ENCODE data around the gene ADAMTS7.
A peak's percentile ranks its signal among the peaks of the same experiment; 100 is the strongest.
"Not testable (repeated sequence)": the region's sequence is repeated elsewhere in the genome, so short reads cannot be mapped to it uniquely, and the experiment has no call there.

The ADAMTS7 gene, protein sequence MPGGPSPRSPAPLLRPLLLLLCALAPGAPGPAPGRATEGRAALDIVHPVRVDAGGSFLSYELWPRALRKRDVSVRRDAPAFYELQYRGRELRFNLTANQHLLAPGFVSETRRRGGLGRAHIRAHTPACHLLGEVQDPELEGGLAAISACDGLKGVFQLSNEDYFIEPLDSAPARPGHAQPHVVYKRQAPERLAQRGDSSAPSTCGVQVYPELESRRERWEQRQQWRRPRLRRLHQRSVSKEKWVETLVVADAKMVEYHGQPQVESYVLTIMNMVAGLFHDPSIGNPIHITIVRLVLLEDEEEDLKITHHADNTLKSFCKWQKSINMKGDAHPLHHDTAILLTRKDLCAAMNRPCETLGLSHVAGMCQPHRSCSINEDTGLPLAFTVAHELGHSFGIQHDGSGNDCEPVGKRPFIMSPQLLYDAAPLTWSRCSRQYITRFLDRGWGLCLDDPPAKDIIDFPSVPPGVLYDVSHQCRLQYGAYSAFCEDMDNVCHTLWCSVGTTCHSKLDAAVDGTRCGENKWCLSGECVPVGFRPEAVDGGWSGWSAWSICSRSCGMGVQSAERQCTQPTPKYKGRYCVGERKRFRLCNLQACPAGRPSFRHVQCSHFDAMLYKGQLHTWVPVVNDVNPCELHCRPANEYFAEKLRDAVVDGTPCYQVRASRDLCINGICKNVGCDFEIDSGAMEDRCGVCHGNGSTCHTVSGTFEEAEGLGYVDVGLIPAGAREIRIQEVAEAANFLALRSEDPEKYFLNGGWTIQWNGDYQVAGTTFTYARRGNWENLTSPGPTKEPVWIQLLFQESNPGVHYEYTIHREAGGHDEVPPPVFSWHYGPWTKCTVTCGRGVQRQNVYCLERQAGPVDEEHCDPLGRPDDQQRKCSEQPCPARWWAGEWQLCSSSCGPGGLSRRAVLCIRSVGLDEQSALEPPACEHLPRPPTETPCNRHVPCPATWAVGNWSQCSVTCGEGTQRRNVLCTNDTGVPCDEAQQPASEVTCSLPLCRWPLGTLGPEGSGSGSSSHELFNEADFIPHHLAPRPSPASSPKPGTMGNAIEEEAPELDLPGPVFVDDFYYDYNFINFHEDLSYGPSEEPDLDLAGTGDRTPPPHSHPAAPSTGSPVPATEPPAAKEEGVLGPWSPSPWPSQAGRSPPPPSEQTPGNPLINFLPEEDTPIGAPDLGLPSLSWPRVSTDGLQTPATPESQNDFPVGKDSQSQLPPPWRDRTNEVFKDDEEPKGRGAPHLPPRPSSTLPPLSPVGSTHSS (N-terminal part only)

DNA sequence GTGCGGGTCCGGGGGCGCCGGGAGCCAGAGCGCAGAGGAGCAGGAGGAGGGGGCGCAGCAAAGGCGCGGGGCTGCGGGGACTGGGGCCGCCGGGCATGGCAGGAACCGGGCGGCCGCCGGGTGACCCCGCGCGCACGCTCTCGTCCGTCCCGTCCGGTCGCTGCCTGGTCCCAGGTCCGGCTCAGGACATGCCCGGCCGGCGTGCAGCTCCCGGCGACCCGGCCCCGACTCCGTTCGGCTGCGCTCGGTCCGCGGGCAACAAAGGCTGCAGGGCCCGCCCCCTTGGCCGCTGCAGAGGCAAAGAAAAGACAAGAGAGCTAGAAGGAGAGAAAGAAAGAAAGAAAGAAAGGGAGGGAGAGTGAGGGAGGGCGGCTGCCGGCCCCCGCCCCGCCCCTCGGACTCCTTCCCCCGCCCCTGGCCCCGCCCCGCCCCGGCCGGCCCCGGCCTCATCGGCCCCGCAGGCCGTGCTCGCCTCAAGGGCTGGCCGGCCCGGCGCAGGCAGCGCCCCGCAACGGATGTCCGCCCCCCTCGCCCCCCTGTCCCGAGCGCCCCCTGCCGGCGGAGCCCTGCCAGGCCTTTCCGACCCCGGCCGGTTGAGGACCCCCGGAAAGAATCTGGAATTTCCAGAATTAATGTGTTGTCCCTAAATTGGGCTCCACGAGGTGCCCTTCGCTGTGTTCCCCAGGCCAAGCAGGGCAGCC, at the start of gene ADAMTS7:
ADAMTS7 (minus strand) TSS at position 341 of the 701 bp plus-strand sequence; CDS start at position 97, 244 bp downstream.
- peak in 1 of 2 experiments; percentile 40 for DNase-seq

DNA sequence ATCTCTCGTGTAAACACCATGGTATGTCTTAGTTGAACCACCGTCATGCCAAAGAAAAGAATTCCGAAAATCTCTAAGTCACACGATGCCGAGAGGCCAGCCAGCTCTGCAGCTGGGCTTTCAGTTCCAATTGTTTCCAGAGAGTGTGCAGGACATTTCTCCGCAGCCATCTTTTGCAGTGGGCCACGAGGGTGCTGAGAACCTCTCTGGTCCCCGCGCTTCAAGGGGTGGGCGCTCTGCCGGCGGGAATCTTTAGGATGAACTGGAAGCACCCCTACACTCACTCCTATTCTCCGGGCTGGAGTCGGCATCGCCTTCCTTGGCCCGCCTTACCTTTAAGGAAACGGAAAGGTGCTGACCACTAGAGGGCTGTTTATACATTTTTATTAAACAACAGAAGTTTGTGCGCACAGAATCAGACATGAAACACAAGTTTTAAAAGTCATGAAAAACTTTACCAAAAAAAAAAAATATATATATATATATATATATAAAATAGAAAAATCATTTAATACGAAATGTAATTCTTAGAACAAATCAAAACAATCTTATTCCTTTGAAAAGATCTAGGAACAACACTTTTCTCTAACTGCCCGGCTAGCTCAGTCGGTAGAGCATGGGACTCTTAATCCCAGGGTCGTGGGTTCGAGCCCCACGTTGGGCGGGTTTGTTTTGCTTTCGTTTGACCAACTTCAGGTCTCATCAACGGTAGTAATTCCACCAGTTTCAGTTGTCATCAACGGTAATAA, 48.9 kb upstream of the ADAMTS7 start:
- DNase-seq: peak in 1 of 2 experiments; percentile 71

DNA sequence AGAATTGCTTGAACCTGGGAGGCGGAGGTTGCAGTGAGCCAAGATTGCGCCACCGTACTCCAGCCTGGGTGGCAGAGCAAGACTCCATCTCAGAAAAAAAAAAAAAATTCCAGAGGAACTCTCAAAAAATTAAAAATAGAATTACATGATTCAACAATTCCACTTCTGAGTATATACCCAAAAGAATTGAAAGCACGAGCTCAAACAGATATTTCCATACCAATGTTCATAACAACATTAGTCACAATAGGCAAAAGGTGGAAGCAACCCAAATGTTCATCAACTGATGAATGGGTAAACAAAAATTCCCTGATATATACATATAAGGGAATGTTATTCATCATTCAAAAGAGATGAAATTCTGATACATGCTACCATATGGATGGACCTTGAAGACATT, 44.5 kb upstream of the ADAMTS7 start:
- no peak for DNase-seq

DNA sequence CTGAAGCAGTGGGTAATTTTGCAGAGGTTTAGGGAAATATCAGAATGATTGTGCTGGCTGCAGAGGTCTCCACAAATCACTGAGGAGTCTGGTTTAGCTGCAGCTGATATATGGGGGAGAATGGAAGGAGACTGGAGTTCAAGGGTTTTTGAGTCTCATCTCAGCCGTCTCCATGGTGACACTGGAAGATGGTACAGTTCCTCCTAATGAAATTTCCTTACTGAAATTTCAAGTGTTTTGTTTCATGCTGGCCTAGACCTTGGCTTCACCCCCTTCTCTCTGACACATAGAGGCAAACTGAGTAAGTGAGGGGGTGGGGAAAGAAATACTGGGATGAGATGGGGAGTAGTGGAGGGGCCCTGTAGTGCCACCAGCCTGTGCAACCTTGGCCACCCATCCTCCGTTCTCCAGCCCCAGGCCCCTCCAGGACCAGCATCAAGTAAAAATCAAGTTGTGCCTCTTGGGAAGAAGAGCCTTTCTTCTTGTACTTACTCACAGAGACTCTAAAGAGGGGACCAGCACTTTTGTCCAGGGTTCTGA, 43.6 kb upstream of the ADAMTS7 start:
- DNase-seq: no peak

DNA sequence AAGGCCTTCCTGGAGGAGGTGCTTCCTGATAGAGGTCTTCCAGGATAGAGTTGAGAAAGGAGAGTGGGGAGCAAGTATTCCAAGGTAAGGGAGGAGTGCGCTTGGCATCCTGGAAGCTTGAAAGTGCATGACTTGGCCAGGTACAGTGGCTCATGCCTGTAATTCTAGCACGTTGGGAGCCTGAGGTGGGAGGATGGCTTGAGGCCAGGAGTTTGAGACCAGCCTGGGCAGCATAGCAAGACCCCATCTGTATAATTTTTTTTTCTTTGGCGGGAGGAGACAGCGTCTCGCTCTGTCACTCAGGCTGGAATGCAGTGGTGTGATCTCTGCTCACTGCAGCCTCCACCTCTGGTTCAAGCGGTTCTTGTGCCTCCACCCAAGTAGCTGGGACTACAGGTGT, 42.2 kb upstream of the ADAMTS7 start:
- no peak for DNase-seq

DNA sequence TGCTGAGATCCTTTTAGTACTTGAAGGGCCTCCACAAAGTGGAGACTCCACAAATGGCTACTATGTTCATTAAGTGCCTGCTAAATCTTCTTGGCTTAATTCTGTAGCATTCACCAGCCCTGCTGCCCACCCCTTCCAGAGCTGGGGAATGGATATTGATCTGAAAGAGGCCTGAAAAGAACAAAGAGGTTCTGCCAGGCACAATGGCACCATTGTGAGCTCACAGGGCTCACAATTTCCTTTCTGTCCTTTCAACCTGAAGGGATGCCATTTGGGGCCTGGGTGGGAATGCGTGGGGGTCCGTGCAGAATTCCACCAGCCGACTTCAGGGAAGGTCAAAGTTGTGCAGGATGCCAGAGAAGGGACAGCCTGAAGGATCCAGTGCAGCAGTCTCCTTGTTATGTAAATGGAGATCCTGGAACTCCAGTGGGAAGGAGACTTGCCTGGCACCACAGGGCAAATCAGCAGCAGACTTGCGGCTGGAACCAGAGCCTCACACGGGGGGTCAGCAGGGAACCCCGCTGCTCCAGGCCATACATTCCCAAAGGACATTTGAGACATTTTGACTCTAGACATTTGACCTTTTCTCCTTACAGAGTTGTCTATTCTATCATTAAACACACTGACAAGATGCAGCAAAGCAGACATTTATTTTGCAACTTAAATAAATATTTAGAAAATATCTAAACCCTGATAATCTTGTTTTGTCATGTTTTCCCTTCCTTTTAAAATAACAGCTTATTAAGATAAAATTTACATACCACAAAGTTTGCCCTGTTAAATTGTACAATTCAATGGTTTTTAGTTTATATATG, 39.9 kb upstream of the ADAMTS7 start:
- no peak for DNase-seq

DNA sequence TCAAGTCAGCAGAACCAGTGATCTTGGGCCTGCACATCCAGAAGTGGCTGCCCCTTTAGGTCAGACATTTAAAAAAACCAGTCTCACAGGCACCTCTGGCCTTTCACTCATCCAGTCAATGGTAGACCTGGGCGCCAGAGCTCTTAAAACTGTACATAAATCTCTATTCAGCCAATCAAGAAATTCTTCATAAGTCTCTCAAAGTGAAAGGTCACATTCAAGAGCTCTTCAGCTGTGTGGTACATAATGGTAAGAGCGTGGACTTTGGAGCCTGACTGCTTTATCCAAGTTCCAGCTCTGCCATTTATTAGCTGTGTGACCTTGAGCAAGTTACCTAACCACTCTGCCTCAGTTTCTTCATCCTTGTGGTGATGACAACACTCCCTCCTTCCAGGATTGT, 39.1 kb upstream of the ADAMTS7 start:
- DNase-seq: no peak

DNA sequence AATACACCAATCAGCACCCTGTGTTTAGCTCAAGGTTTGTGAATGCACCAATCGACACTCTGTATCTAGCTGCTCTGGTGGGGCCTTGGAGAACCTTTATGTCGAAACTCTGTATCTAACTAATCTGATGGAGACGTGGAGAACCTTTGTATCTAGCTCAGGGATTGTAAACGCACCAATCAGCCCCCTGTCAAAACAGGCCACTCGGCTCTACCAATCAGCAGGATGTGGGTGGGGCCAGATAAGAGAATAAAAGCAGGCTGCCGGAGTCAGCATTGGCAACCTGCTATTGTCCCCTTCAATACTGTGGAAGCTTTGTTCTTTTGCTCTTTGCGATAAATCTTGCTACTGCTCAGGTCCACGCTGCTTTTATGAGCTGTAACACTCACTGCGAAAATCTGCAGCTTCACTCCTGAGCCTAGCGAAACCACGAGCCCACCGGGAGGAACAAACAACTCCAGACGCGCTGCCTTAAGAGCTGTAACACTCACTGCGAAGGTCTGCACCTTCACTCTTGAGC, 36.2 kb upstream of the ADAMTS7 start:
- DNase-seq: not testable (repeated sequence)

DNA sequence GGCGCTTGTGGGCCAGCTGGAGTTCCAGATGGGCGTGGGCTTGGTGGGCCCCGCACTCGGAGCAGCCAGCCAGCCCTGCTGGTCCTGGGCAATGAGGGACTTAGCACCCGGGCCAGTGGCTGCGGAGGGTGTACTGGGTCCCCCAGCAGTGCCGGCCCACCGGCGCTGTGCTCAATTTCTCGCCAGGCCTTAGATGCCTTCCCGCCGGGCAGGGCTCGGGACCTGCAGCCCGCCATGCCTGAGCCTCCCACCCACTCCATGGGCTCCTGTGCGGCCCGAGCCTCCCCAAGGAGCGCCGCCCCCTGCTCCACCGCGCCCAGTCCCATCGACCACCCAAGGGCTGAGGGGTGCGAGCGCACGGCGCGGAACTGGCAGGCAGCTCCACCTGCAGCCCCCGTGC, 35.6 kb upstream of the ADAMTS7 start:
- not testable (repeated sequence) for DNase-seq

DNA sequence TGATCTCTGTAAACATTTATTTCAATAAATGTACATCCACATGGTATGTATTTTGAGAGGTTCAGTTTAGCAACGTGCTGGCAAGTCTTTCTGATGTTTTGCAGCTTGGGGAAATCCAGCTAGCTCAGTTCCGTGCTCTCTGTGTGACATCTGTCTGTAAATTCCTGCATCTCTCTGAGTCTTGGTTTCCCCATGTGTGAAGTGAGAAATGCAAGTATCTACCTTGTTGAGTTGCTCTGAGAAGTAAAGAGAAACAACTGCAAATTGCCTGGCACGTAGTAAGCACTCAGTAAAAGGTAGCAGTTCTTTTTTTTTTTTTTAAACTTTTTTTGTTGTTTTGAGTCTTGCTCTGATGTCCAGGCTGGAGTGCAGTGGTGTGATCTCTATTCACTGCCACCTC, 31.3 kb upstream of the ADAMTS7 start:
- no peak for DNase-seq

DNA sequence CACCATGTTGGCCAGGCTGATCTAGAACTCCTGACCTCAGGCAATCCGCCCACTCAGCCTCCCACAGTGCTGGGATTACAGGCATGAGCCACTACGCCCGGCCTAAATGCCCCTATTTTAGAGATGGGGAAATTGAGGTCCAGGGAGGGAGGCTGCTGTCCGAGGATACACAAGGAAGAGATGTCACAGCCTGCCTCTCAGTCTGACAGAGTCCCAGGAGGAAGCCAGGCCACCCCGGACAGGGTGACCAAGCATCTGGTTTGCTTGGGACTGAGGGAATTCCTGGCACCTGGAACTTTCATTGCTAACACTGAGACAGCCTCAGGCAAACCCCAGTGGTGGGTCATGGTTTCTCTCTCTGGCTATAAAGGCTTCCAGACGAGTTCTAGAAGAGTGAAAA, 30.6 kb upstream of the ADAMTS7 start:
- DNase-seq: no peak

DNA sequence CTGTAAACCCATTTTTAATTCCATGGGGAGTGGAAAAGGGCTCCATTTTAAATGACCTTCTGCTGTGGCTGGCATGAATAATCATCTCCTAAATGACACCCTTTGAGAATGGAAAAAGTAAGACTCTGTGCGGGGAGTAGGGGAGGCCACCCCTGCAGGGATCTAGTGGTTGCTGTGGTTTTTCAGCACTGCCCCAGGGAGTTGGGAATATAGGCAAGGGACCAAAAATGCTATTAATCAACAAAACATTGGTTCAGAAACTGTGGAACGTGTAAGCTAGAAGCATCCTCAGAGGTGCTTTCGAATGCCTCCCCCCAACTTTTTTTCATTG, 30.1 kb upstream of the ADAMTS7 start:
- no peak for DNase-seq

DNA sequence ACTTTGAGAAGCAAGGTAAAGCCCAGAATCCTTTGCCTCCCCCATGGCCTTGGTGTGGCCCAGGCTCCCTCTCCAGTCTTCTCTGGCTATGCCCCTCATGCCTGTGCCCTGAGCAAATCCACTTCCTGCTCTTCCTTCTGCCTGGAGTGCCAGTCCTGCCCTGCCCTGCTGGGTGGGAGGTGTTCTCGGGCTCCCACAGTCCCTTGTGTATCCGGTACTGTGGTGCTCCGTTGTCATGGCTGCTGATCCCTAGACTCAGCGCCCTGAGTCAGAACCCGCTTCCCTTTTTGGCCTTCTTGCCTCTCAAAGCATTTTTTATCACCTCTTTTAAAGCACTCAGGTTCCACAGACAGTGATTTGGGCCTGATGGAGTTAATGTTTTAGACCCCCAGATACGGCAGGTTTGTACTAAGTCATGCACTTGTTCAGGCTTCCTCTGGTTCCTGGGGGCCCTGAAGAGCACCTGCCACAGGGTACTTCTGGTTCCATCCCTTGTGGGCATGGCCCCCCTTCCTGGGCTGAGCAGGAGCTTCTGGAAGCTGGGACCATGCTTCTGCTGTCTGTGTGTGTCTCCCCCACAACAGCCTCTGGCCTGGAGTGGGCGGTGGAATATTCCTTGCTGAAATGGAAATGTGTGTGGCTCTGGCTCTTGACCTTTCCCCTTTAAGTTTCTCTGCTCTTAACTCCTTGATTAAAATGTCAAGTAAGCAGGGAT, 29.6 kb upstream of the ADAMTS7 start:
- DNase-seq: no peak

DNA sequence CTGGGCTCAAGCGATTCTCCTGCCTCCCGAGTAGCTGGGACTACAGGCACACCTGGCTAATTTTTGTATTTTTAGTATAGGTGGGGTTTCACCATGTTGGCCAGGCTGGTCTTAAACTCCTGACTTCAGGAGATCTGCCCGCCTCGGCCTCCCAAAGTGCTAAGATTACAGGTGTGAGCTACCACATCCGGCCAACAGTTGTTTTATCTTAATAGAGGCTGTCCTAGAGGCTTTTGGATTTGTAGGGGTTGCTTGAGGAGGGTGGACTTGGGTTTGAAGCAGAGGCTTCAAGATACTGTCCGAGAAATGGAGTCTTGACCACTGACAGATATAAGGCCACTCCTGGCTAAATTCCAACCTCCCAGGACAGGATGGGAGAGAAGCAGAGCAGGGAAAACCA, 27.9 kb upstream of the ADAMTS7 start:
- DNase-seq: not testable (repeated sequence)

DNA sequence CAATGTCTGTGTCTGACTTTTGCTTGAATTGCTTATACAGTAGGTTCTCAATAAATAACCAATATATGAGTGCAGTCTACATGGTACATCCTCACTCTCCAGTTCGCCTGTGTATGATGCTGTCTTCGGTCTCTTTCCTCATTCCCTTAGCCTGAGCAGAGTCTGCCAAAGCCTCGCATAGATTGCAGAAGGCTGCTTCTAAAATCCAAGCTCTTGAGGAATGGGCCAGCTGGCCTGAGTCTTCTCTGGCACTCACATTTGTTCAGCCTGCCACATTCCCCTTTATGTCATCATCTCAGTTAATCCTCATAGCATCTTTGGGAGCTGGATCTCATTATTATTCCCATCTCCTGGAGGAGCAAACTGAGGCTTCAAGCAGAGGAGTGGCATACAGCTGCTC, 27.2 kb upstream of the ADAMTS7 start:
- DNase-seq: peak in 1 of 2 experiments; percentile 41

DNA sequence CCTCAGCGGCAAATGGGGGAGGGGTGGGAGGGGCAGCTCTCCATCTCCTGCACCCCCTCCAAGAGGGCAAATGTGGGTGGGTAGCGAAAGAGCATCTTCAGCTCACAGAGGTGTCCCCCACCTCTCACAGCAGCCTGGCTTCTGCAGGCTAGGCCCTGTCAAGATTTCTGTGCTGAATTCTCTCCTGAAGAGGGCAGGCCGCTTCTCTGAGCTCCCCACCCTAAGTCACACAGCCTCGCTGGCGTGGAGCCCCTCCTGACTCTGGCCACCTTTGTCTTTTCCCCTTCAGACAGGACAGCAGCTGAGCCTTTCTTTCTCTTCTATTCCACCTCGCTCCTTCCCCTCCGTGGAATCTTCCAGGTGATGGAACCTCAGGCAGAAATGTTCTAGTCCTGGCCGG, 26.3 kb upstream of the ADAMTS7 start:
- no peak for DNase-seq

DNA sequence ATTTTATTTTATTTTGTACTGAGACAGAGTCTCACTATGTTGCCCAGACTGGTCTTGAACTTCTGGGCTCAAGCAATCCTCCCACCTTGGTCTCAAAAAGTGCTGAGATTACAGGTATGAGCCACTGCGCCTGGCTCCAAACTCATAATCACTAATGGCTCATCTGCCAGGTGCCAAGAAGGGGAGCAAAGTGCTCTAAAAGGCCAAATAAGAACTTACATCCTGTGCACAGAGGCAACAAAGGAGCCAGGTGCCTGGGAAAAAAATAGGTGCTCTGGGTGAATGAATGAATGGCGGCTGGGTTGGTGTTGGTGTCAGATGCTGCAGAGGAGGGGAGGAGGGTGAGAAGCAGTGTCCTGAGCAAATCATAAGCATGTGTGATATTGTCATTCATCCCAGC, 25.9 kb upstream of the ADAMTS7 start:
- DNase-seq: no peak

DNA sequence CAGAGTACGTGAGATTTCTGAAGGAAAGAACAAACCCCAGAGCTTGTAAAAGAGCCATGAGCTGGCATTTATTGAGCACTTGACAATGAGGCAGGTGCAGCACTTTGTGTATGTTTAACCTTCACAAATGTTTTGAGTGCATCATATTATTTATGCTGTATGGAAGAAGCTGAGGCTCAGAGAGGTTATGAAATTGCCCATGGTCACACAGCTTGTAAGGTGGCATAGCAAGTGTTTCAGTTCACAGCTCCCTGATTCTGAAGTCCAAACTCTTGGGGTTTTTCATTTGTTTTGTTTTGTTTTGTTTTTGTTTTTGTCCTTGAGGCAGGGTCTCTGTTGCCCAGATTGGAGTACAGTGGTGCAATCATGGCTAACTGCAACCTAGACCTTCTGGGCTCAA, 25.1 kb upstream of the ADAMTS7 start:
- DNase-seq: no peak
